Skeletal muscle tissue (tissue), 4 donors: ENCODE data around the gene PPP1R16B. TPM values are rescaled to one million over a fixed set of nuclear protein-coding genes. Genes with fewer than 3 reads are reported as not detected.

ENCODE experiments used
- H3K27ac ChIP-seq: one replicate; pipeline ENCODE4 v1.7.0; 2013; ENCODE audit warnings: mild to moderate bottlenecking, low read depth, low read length, inconsistent platforms
- H3K27me3 ChIP-seq, 3 donors: one replicate each; pipeline ENCODE4 v1.7.0; 2013; ENCODE audit warnings: low read length in 3 of 3; ENCODE audit not compliant: control insufficient read depth in 3 of 3, insufficient read depth in 3 of 3
- H3K36me3 ChIP-seq, 3 donors: one replicate each; pipeline ENCODE4 v1.7.0; 2013; ENCODE audit warnings: low read length in 3 of 3; ENCODE audit not compliant: control insufficient read depth in 3 of 3, insufficient read depth in 3 of 3
- H3K4me1 ChIP-seq, 3 donors: one replicate each; pipeline ENCODE4 v1.7.0; 2013; ENCODE audit warnings: low read length in 3 of 3, mild to moderate bottlenecking in 3 of 3; ENCODE audit not compliant: control insufficient read depth in 3 of 3, insufficient read depth in 3 of 3
- H3K4me3 ChIP-seq, 3 donors: one replicate each; pipeline ENCODE4 v1.7.0; 2013; ENCODE audit warnings: low read length in 3 of 3
- H3K9ac ChIP-seq, 3 donors: one replicate each; pipeline ENCODE4 v1.7.0; 2013; ENCODE audit warnings: low read length in 3 of 3, mild to moderate bottlenecking in 3 of 3, moderate library complexity in 2 of 3, low read depth in 1 of 3
- H3K9me3 ChIP-seq, 3 donors: one replicate each; pipeline ENCODE4 v1.7.0; 2013; ENCODE audit warnings: low read length in 3 of 3; ENCODE audit not compliant: control insufficient read depth in 3 of 3
- total RNA-seq: library from RNA; depleted of rRNA; stranded (reverse); fragments of >200 nt; gene quantifications from one replicate; pipeline ENCODE4 v1.2.3, GENCODE V29; 2014
- donor health status: Osteomylitis.

Gene PPP1R16B
- total RNA-seq, 1 donor from 2014 or later, result 4.2 TPM

DNA sequence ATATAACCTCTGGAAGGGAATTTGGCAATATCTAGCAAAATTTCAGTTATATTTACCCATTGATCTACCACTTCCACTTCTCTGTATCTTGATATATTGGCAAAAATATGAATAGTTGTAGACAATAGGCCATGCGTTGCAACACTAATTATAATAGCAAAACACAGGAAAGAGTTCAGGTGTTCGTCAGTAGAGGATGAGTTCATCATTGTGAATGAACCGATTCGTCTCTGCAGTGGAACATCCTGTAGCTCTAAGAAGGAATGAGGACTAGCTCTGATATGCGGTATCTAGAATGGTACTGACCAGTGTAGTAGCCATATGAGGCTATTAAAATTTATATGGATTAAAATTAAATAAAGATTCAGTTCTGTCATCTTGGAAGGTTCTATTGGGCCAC, 129.0 kb downstream of the PPP1R16B start:
- H3K36me3 ChIP-seq, result no peaks in the 10 kb centered on the region
- no peaks in the 10 kb centered on the region for H3K27me3 ChIP-seq
- no peak overlapping the region for H3K27ac ChIP-seq
- H3K9me3 ChIP-seq, result no peaks in the 10 kb centered on the region
- no peak overlapping the region for H3K9ac ChIP-seq
- no peaks in the 10 kb centered on the region for H3K4me1 ChIP-seq
- no peak overlapping the region for H3K4me3 ChIP-seq

DNA sequence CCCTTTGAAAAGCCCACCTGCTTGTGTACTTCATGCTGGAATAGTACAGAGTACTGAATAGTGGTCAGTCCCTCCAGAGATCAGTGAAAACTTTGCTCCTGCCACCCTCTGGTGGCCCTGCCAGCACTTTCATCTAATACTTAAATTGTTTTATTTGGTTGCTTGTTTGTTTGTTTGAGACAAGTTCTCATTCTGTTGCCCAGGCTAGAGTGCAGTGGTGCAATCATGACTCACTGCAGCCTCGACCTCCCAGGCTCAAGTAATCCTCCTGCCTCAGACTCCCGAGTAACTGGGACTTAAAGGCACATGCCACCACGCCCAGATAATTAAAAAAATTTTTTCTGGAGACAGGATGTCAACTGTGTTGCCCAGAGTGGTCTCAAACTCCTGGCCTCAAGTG, 129.8 kb downstream of the PPP1R16B start:
- Histone ChIP-seq H3K9me3 (no peaks in the 10 kb centered on the region), H3K27ac (no peak overlapping the region), H3K36me3 (no peaks in the 10 kb centered on the region), H3K27me3 (no peaks in the 10 kb centered on the region), H3K9ac (no peak overlapping the region), H3K4me1 (no peaks in the 10 kb centered on the region), H3K4me3 (no peak overlapping the region)

DNA sequence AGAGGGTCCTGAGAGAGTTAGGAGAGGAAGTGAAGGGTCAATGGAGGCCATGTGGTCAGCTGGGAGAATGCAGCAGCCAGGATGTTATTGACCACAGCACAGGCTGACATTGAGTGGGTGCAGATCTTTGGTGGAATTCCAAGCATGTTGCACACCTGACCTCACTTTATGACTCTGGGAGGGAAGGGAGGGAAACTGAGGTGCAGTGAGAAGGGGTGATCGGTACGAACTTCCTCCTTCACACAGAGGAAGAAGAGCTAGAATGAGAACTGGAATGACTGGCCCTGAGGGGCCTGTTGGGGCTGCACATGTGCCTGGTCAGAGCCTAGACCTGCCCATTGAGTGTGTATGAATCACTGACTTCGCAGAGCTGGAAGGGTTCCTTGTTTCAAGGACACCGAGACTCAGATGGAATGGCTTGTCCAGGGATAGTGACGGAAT, 130.5 kb downstream of the PPP1R16B start:
- H3K27ac ChIP-seq, result no peak overlapping the region
- H3K4me3 ChIP-seq, result no peak overlapping the region
- no peaks in the 10 kb centered on the region for H3K9me3 ChIP-seq

DNA sequence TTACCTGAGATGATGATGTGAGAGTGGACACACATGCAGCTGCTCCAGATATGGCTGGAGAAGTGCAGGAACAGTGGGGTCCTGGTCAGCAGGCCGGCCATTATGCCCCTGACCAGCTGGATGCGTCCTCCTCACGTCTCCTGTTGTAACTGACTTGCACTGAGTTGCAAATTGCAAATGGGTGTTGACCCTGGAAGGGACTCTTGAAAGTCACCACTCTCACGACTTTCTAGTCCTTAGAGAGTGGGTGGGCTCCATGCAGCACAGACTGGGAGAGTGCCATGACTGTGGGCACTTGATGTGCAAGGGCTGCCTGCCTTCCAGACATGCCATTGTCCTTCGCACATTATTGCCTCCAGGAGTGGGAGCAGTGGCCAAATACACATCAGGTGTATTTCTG, 131.5 kb downstream of the PPP1R16B start:
- no peaks in the 10 kb centered on the region for H3K9me3 ChIP-seq
- H3K4me1 ChIP-seq, result no peaks in the 10 kb centered on the region
- H3K9ac ChIP-seq, result no peak overlapping the region
- H3K27ac ChIP-seq, result no peak overlapping the region
- no peaks in the 10 kb centered on the region for H3K36me3 ChIP-seq
- no peaks in the 10 kb centered on the region for H3K27me3 ChIP-seq
- H3K4me3 ChIP-seq, result no peak overlapping the region

More for the DNA sequence above, 130.5 kb downstream of the PPP1R16B start:
- Histone ChIP-seq H3K36me3 (no peaks in the 10 kb centered on the region), H3K4me1 (no peaks in the 10 kb centered on the region), H3K9ac (no peak overlapping the region), H3K27me3 (no peaks in the 10 kb centered on the region)

DNA sequence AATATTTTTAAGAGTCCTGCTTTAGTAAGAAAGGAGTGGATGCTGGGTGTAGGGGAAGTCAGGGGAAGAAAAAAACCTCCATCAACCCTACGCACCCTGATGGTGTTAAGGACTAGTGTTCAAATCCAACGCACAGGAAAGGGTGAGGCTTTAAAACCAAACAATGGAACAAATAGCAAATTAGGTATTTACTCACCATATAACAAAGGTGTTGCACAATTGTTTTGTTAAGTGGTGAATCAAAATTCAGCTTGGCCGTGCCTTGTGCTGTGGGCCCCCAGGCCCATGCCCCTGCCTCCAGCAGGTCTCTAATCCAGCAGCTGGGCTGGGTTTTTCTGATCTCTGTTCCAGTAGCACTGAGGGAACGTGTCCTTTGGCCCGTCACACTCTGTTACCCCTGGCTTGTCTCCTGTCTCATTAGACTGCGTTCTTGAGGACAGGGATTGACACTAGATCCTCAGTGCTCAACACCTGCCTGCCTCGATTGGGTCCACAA, 132.5 kb downstream of the PPP1R16B start:
- H3K9ac ChIP-seq, result no peak overlapping the region
- no peaks in the 10 kb centered on the region for H3K36me3 ChIP-seq
- no peak overlapping the region for H3K4me3 ChIP-seq
- no peaks in the 10 kb centered on the region for H3K4me1 ChIP-seq
- no peaks in the 10 kb centered on the region for H3K27me3 ChIP-seq
- no peaks in the 10 kb centered on the region for H3K9me3 ChIP-seq
- no peak overlapping the region for H3K27ac ChIP-seq

DNA sequence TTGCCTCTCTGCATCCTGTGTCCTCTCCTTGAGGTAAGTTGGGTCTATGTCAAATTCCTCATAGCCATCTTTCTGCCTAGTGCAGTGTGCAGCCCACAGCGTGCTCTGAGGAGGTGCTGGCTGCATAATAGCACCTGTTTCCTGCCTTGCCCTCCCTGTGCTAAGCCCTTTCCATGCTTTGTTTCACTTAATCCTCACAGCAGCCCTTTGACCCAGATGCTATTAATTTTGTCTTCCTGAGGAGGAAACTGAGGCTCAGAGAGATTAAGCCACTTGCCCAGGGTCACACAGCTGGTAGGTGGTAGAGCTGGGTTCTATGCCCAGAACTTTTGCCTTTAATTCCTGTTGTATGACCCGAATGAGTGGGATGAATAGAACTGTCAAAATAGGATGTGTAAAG, 134.2 kb downstream of the PPP1R16B start:
- H3K9me3 ChIP-seq, result no peaks in the 10 kb centered on the region
- H3K4me1 ChIP-seq, result no peaks in the 10 kb centered on the region
- H3K4me3 ChIP-seq, result no peak overlapping the region
- no peaks in the 10 kb centered on the region for H3K27me3 ChIP-seq
- H3K36me3 ChIP-seq, result no peaks in the 10 kb centered on the region
- no peak overlapping the region for H3K9ac ChIP-seq
- H3K27ac ChIP-seq, result no peak overlapping the region

DNA sequence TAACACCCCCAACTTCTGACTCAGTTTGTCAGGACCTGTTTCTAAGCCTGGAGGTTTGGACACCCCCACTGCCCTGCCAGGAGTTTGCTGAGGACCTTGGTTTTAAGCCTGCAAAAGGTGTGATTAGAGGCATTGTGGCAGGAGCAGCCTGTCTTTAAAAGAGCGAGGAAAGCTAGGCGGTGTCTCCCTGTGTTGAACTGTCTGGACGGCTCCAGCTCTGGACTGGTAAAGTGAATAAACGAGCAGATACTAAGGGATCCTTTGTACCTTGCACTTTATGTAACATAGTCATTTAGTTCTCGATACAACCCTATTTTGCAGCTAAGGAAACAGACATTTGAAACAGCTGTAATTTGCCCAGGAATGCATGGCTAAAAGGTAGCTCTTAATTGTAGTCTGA, 135.1 kb downstream of the PPP1R16B start:
- Histone ChIP-seq H3K36me3 (no peaks in the 10 kb centered on the region), H3K9ac (no peak overlapping the region), H3K27me3 (no peaks in the 10 kb centered on the region)

DNA sequence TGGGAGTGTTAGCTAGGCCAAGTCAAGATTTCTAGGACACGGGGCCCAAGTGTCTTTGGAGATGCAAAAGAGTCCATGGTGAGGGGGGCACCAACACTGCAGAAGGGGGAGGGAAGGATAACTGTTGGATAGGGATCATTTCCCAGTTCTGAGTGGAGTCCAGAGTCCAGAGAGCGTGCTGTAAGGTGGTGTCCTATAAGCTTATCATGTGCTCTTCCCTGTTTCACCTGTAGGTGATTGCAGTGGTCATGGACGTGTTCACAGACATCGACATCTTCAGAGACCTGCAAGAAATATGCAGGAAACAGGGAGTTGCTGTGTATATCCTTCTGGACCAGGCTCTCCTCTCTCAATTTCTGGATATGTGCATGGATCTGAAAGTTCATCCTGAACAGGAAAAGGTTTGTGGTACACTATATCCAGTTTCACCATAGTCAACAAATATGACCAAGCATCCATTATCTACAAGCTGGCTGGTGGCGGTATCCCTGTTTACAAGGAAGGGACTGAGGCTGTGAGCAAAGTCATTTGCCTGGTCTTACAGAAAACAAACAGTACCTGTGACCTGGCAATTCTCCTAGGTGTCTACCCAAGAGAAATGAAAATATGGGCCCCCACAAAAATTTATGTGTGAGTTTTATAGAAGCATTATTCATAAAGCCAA, 136.4 kb downstream of the PPP1R16B start:
- Histone ChIP-seq H3K36me3 (no peaks in the 10 kb centered on the region), H3K27me3 (no peaks in the 10 kb centered on the region), H3K27ac (no peak overlapping the region), H3K9me3 (no peaks in the 10 kb centered on the region), H3K9ac (no peak overlapping the region), H3K4me1 (no peaks in the 10 kb centered on the region), H3K4me3 (no peak overlapping the region)

More for the DNA sequence above, 135.1 kb downstream of the PPP1R16B start:
- H3K9me3 ChIP-seq, result no peaks in the 10 kb centered on the region
- no peaks in the 10 kb centered on the region for H3K4me1 ChIP-seq
- H3K27ac ChIP-seq, result no peak overlapping the region
- H3K4me3 ChIP-seq, result no peak overlapping the region

DNA sequence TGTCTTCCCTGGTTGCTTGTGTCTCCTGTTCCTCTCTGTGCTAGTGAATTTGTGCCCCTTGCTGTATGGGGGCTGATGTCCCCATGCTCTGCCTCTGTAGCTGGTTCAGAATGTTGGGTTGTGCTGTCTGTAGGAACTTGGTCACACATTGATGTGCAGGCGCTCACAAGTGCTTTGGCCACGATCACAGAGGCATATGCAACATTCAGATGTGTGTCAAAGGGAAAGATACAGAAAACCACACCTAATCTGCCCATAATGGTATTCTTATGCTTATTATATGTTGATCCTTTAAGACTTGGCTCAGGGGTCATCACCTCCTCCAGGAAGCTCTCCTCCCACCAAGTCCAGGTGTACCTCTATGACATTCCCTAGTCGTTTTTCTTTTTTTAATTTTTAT, 139.5 kb downstream of the PPP1R16B start:
- no peaks in the 10 kb centered on the region for H3K4me1 ChIP-seq
- H3K27ac ChIP-seq, result no peak overlapping the region
- no peak overlapping the region for H3K4me3 ChIP-seq
- H3K27me3 ChIP-seq, result no peaks in the 10 kb centered on the region
- no peaks in the 10 kb centered on the region for H3K36me3 ChIP-seq
- no peak overlapping the region for H3K9ac ChIP-seq
- H3K9me3 ChIP-seq, result no peaks in the 10 kb centered on the region

DNA sequence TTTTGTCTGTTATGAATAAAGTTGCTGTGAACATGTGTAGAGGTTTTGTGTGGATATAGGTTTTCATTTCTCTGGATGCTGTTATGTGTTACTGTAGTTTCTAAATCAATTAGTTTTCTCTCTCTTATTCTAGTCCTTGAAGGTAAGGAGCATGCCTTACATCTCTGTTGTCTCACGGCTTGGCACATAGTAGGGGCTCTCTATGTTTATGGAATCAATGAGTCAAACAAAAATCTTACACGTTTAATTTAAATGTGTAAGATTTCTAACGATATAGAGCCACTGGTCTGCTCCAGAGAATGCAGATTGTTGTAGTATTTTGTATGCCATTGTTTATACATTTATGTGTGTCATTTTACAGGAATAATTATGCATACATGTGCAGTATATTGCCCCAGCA, 141.3 kb downstream of the PPP1R16B start:
- Histone ChIP-seq H3K27ac (no peak overlapping the region), H3K4me3 (no peak overlapping the region), H3K9ac (no peak overlapping the region), H3K4me1 (no peaks in the 10 kb centered on the region), H3K36me3 (no peaks in the 10 kb centered on the region), H3K9me3 (no peaks in the 10 kb centered on the region), H3K27me3 (no peaks in the 10 kb centered on the region)
